Measurements from ENCODE around the gene CNTN6.

DNA sequence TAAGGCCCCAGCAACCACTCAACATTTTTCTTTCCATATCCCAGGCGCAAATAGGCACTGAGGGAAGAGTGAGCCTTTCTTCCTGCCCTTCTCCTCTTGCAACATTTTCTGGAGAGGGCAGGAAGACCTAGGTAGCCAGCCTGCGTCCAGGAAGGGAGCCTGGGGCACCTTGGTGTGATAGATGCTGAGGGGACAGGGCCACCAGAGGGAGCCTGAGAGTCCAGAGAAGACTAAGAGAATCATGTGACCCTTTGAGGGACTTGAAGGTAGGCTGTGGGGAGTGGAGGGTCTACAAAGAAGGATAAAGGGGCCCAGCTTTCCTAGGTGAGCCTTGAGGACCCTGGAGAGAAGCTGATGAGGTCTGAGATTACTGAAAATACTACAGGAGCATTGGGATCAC, 346.6 kb downstream of the CNTN6 start:
- TF ChIP-seq CHD1 (IDR thresholded peaks at IDR 0.05; ENCODE audit: low read depth, low read length) (no peak), SMC3 (IDR thresholded peaks at IDR 0.05; ENCODE audit: low read depth, low read length) (no peak), CTCF (conservative IDR thresholded peaks at IDR 0.05; ENCODE audit: low read depth, low read length) (no peak), RAD21 (IDR thresholded peaks at IDR 0.05; ENCODE audit: low read length) (no peak), POLR2A (IDR thresholded peaks at IDR 0.05; ENCODE audit: low read depth, low read length) (no peak), MAZ (IDR thresholded peaks at IDR 0.05; ENCODE audit: borderline replicate concordance, low read depth, low read length) (no peak), BHLHE40 (IDR thresholded peaks at IDR 0.05; ENCODE audit: low read depth, low read length) (no peak), MXI1 (IDR thresholded peaks at IDR 0.05; ENCODE audit: borderline replicate concordance, low read depth, low read length) (no peak), FOS (IDR thresholded peaks at IDR 0.05; ENCODE audit: low read depth, low read length) (no peak), NFE2L2 (IDR thresholded peaks at IDR 0.05; ENCODE audit: low read depth, low read length) (no peak)
- TF ChIP-seq, protein P1, sequence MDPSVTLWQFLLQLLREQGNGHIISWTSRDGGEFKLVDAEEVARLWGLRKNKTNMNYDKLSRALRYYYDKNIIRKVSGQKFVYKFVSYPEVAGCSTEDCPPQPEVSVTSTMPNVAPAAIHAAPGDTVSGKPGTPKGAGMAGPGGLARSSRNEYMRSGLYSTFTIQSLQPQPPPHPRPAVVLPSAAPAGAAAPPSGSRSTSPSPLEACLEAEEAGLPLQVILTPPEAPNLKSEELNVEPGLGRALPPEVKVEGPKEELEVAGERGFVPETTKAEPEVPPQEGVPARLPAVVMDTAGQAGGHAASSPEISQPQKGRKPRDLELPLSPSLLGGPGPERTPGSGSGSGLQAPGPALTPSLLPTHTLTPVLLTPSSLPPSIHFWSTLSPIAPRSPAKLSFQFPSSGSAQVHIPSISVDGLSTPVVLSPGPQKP (IDR thresholded peaks at IDR 0.05; ENCODE audit: borderline replicate concordance, low read depth, low read length), result no peak
